ENCODE measurements around the gene CHMP1A. TPM values are rescaled to one million over a fixed set of nuclear protein-coding genes. Genes with fewer than 3 reads are reported as not detected.
"Not testable (repeated sequence)": the region's sequence is repeated elsewhere in the genome, so short reads cannot be mapped to it uniquely, and the experiment has no call there.

The CHMP1A gene
- total RNA-seq, 1 donor from 2014 or later = 104 TPM

GRCh38 chr16:89672177-89672941, 14.9 kb upstream of the CHMP1A start:
- Mint-ChIP-seq H3K4me3 (ENCODE audit: unreplicated experiment) (no peak overlapping the region), H3K9me3 (ENCODE audit: unreplicated experiment) (no peaks in the 10 kb centered on the region), H3K27ac (ENCODE audit: unreplicated experiment) (no peak overlapping the region), H3K4me1 (ENCODE audit: unreplicated experiment) (no peaks in the 10 kb centered on the region), H3K36me3 (ENCODE audit: low read depth, unreplicated experiment) (peaks cover 26% of the 10 kb centered on the region), H3K27me3 (ENCODE audit: unreplicated experiment) (peaks cover 2% of the 10 kb centered on the region)
- TF ChIP-seq, protein P1, sequence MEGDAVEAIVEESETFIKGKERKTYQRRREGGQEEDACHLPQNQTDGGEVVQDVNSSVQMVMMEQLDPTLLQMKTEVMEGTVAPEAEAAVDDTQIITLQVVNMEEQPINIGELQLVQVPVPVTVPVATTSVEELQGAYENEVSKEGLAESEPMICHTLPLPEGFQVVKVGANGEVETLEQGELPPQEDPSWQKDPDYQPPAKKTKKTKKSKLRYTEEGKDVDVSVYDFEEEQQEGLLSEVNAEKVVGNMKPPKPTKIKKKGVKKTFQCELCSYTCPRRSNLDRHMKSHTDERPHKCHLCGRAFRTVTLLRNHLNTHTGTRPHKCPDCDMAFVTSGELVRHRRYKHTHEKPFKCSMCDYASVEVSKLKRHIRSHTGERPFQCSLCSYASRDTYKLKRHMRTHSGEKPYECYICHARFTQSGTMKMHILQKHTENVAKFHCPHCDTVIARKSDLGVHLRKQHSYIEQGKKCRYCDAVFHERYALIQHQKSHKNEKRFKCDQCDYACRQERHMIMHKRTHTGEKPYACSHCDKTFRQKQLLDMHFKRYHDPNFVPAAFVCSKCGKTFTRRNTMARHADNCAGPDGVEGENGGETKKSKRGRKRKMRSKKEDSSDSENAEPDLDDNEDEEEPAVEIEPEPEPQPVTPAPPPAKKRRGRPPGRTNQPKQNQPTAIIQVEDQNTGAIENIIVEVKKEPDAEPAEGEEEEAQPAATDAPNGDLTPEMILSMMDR (IDR thresholded peaks at IDR 0.05; ENCODE audit: unreplicated experiment) = no peak
- no peak for DNase-seq (ENCODE audit: low spot score)

GRCh38 chr16:89671565-89671964, 14.1 kb upstream of the CHMP1A start:
- not testable (repeated sequence) for H3K27ac Mint-ChIP-seq (ENCODE audit: unreplicated experiment); H3K27me3 Mint-ChIP-seq (ENCODE audit: unreplicated experiment); H3K4me1 Mint-ChIP-seq (ENCODE audit: unreplicated experiment); DNase-seq (ENCODE audit: low spot score); H3K4me3 Mint-ChIP-seq (ENCODE audit: unreplicated experiment); H3K9me3 Mint-ChIP-seq (ENCODE audit: unreplicated experiment)
- peaks cover 28% of the 10 kb centered on the region for H3K36me3 Mint-ChIP-seq (ENCODE audit: low read depth, unreplicated experiment)

DNA sequence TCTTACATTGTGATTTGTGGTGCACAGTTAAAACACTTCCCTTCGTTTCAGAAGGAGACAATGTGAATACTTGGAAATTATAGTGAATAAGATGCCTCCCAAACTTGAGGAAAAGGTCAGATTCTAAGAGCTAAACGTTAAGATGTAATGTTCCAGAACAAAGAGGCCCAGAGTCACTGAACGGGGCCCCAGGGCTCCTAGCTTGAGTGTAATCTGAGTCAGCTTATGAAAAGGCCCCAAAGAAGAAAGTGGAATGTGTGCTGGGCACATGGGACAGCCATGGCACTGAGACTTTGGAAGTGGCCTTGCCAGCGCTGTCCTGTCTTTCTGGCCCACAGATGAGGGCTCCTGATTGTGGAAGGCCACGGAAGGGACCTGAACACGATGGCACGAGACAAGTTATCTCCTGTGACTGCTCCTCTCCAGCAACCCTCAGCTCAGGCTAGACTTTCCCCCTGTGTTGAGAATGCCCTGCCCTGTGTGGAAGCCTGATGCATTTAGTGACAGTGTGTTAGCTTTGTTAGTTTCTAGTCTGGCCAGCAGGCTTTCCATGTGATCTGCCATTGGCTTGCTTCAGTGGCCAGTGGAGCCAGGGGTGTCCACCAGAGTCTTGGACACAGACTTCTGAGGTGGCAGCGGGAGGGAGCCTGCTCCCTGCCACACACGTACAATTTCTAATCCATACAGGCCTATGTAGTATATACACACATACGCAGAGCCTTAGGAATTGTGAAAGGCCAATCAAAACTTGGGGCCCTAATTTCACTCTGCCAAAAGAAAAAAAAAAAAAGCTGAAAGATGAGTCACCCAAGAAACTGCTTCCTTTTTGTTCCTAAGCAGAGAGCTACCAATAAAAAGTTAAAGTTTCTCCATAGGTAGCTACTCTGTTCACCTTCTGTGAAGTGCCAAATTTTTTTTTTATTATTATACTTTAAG, 13.3 kb upstream of the CHMP1A start:
- Mint-ChIP-seq H3K9me3 (ENCODE audit: unreplicated experiment) (no peaks in the 10 kb centered on the region), H3K4me3 (ENCODE audit: unreplicated experiment) (no peak overlapping the region), H3K27ac (ENCODE audit: unreplicated experiment) (no peak overlapping the region)

DNA sequence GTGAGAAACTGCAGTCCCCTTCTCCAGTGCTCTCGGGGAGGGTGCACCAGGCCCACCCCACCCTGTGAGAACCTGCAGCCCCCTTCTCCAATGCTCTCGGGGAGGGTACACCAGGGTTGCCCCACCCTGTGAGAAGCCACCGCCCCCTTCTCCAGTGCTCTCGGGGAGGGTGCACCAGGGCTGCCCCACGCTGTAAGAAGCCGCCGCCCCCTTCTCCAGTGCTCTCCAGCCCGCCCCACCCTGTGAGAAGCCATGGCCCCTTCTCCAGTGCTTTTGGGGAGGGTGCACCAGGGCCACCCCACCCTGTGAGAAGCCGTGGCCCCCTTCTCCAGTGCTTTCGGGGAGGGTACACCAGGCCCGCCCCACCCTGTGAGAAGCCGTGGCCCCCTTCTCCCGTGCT, 12.2 kb upstream of the CHMP1A start:
- TF ChIP-seq, protein P1 (IDR thresholded peaks at IDR 0.05; ENCODE audit: unreplicated experiment) = no peak
- H3K4me1 Mint-ChIP-seq (ENCODE audit: unreplicated experiment) = no peaks in the 10 kb centered on the region
- H3K27me3 Mint-ChIP-seq (ENCODE audit: unreplicated experiment) = peaks cover 2% of the 10 kb centered on the region
- no peak overlapping the region for H3K27ac Mint-ChIP-seq (ENCODE audit: unreplicated experiment)
- DNase-seq (ENCODE audit: low spot score) = no peak
- no peak overlapping the region for H3K4me3 Mint-ChIP-seq (ENCODE audit: unreplicated experiment)
- H3K36me3 Mint-ChIP-seq (ENCODE audit: low read depth, unreplicated experiment) = peaks cover 37% of the 10 kb centered on the region
- H3K9me3 Mint-ChIP-seq (ENCODE audit: unreplicated experiment) = no peaks in the 10 kb centered on the region

More for the DNA sequence above, 13.3 kb upstream of the CHMP1A start:
- TF ChIP-seq, protein P1 (IDR thresholded peaks at IDR 0.05; ENCODE audit: unreplicated experiment) = no peak
- no peaks in the 10 kb centered on the region for H3K4me1 Mint-ChIP-seq (ENCODE audit: unreplicated experiment)
- H3K27me3 Mint-ChIP-seq (ENCODE audit: unreplicated experiment) = peaks cover 2% of the 10 kb centered on the region
- peaks cover 35% of the 10 kb centered on the region for H3K36me3 Mint-ChIP-seq (ENCODE audit: low read depth, unreplicated experiment)
- DNase-seq (ENCODE audit: low spot score) = no peak

- TF ChIP-seq, protein P1 (IDR thresholded peaks at IDR 0.05; ENCODE audit: unreplicated experiment) = no peak
Observed at GRCh38 chr16:89668790-89669158, 11.3 kb upstream of the CHMP1A start.

More at GRCh38 chr16:89668790-89669158, 11.3 kb upstream of the CHMP1A start:
- H3K27me3 Mint-ChIP-seq (ENCODE audit: unreplicated experiment) = peaks cover 4% of the 10 kb centered on the region
- peaks cover 43% of the 10 kb centered on the region for H3K36me3 Mint-ChIP-seq (ENCODE audit: low read depth, unreplicated experiment)
- no peak overlapping the region for H3K27ac Mint-ChIP-seq (ENCODE audit: unreplicated experiment)
- no peak overlapping the region for H3K4me3 Mint-ChIP-seq (ENCODE audit: unreplicated experiment)
- no peaks in the 10 kb centered on the region for H3K4me1 Mint-ChIP-seq (ENCODE audit: unreplicated experiment)
- DNase-seq (ENCODE audit: low spot score) = no peak
- H3K9me3 Mint-ChIP-seq (ENCODE audit: unreplicated experiment) = no peaks in the 10 kb centered on the region

Data from endothelial cell (in vitro differentiated cells).